K562 (cell line): ENCODE measurements around the gene KIF23.

Experiments
- CTCF ChIP-seq, 3 experiments: IDR thresholded peaks in 2 of 3; conservative IDR thresholded peaks in 1 of 3; 2 replicates each; pipeline ENCODE4 v1.5.1; 2011 to 2012; ENCODE audit warnings: low read length in 3 of 3, mild to moderate bottlenecking in 3 of 3, control low read depth in 2 of 3, improper control_type of control experiment in 1 of 3, inconsistent platforms in 1 of 3, low read depth in 1 of 3, mixed read lengths in 1 of 3, moderate library complexity in 1 of 3; ENCODE audit not compliant: insufficient read depth in 2 of 3
- ELF1 ChIP-seq: fragments of 200-800 bp; sonication (Bioruptor generic); IDR thresholded peaks from 2 replicates; pipeline ENCODE4 v1.6.1; 2016; ENCODE audit warnings: missing genetic modification characterization, missing compliant biosample characterization
- KAT7 ChIP-seq: sonication (generic); formaldehyde crosslinking; IDR thresholded peaks from 2 replicates; pipeline ENCODE4 v1.8.0; 2022; ENCODE audit warnings: missing genetic modification reagents, mild to moderate bottlenecking, borderline replicate concordance
- MYBL2 ChIP-seq, 2 experiments: fragments of 450-650 bp in 1 of 2; sonication (generic) in 1 of 2; formaldehyde crosslinking in 1 of 2; IDR thresholded peaks; 2 replicates each; pipeline versions ENCODE4 v1.6.1 to v1.8.1; 2017 to 2022; ENCODE audit warnings: borderline replicate concordance in 1 of 2, inconsistent platforms in 1 of 2, low read depth in 1 of 2, mild to moderate bottlenecking in 1 of 2, missing genetic modification reagents in 1 of 2, moderate library complexity in 1 of 2
- NR1H2 ChIP-seq: sonication (generic); formaldehyde crosslinking; IDR thresholded peaks from 2 replicates; pipeline ENCODE4 v1.4.0; 2020; ENCODE audit warnings: mild to moderate bottlenecking, missing genetic modification reagents
- PML ChIP-seq: IDR thresholded peaks from 2 replicates; pipeline ENCODE4 v1.6.1; 2012; ENCODE audit warnings: low read length, inconsistent platforms
- POLR2A ChIP-seq: fragments of 450-650 bp; conservative IDR thresholded peaks from 2 replicates; pipeline ENCODE4 v1.6.1; 2016
- RAD21 ChIP-seq, 2 experiments: fragments of 250-450 bp in 1 of 2; fragments of 450-650 bp in 1 of 2; sonication (Bioruptor Pico) in 1 of 2; formaldehyde crosslinking in 1 of 2; IDR thresholded peaks in 1 of 2; conservative IDR thresholded peaks in 1 of 2; 2 replicates each; pipeline versions ENCODE4 v1.4.0 to v1.8.0; 2020 to 2022; ENCODE audit warnings: mild to moderate bottlenecking in 2 of 2, moderate library complexity in 1 of 2

GRCh38 chr15:69475769-69476358, 61.7 kb downstream of the KIF23 start:
- TF ChIP-seq CTCF (IDR thresholded peaks at IDR 0.05 in 2 of 3, conservative IDR thresholded peaks at IDR 0.05 in 1 of 3; ENCODE audit: insufficient read depth in 2 of 3, low read depth in 1 of 3, low read length in 3 of 3), result peak; percentile 87 to 95 (median 93)
- no peak for TF ChIP-seq POLR2A
- no peak for TF ChIP-seq PML
- no peak for TF ChIP-seq MYBL2 (IDR thresholded peaks at IDR 0.05; ENCODE audit: low read depth)
- no peak for TF ChIP-seq MYBL2 (CRISPR knock-in tag; IDR thresholded peaks at IDR 0.05; ENCODE audit: borderline replicate concordance)
- no peak for TF ChIP-seq KAT7 (CRISPR knock-in tag)
- no peak for TF ChIP-seq ELF1 (tag)
- TF ChIP-seq NR1H2 (CRISPR knock-in tag), result no peak
- peak; percentile 83 to 88 for TF ChIP-seq RAD21 (CRISPR knock-in tag; conservative IDR thresholded peaks at IDR 0.05 in 1 of 2, IDR thresholded peaks at IDR 0.05 in 1 of 2)
